ENCODE measurements around the gene TLE5. TPM values are rescaled to one million over a fixed set of nuclear protein-coding genes. Genes with fewer than 3 reads are reported as not detected.
"Not testable (repeated sequence)": the region's sequence is repeated elsewhere in the genome, so short reads cannot be mapped to it uniquely, and the experiment has no call there.

The TLE5 gene
- total RNA-seq, 4 donors from 2014 or later, result 339 to 403 (median 382) TPM

DNA sequence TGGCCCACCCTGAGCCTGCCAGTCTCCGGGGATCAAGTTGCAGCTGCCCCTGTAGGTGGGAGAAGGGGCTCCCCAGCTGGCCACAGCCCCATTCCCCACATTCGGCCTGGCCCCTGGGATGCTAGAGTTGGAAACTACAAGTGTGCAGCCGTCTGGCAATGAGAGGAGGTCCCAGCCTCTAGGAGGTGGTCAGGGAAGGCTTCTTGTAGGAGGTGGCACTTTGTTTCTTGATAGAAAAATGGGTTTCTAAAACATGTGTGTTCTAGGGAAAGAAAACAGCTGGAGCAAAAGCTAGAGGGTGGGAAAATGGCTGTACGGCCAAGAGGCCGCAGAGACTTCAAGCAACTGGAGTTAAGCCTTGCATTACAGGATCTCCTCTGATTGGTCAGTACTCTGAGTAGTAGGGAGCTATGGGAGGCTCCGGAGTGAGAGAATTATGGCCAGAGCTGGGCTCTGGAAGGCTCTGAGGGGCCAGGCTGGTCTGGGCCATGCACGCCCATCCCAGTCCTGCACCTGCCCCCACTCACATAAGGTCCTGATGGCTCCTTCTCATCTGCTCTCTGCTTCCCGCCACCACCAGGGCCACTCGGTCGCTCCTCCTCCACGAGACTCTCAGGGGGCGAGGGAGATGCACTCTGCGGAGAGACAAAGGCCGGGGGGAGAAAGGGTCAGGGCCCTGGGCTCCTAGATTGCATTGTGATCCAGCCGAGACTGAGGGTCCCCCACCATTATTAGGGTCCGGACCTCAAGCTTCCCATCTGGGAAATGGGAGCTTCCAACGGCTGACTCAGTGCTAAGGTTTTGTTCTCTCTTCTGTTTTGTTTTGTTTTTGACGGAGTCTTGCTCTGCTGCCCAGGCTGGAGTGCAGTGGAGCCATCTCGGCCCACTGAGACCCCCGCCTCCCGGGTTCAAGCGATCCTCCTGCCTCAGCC, 46.9 kb downstream of the TLE5 start:
- H3K4me3 ChIP-seq, result no peak overlapping the region
- no peaks in the 10 kb centered on the region for H3K27me3 ChIP-seq
- H3K4me1 ChIP-seq, result no peaks in the 10 kb centered on the region
- H3K36me3 ChIP-seq, result peaks cover 25% of the 10 kb centered on the region
- H3K27ac ChIP-seq, result no peak overlapping the region
- H3K9me3 ChIP-seq, result no peaks in the 10 kb centered on the region
- TF ChIP-seq EP300 (IDR thresholded peaks at IDR 0.05), result no peak
- no peak for TF ChIP-seq POLR2AphosphoS5 (IDR thresholded peaks at IDR 0.05)
- TF ChIP-seq POLR2A (IDR thresholded peaks at IDR 0.05), result no peak
- TF ChIP-seq, protein P1, sequence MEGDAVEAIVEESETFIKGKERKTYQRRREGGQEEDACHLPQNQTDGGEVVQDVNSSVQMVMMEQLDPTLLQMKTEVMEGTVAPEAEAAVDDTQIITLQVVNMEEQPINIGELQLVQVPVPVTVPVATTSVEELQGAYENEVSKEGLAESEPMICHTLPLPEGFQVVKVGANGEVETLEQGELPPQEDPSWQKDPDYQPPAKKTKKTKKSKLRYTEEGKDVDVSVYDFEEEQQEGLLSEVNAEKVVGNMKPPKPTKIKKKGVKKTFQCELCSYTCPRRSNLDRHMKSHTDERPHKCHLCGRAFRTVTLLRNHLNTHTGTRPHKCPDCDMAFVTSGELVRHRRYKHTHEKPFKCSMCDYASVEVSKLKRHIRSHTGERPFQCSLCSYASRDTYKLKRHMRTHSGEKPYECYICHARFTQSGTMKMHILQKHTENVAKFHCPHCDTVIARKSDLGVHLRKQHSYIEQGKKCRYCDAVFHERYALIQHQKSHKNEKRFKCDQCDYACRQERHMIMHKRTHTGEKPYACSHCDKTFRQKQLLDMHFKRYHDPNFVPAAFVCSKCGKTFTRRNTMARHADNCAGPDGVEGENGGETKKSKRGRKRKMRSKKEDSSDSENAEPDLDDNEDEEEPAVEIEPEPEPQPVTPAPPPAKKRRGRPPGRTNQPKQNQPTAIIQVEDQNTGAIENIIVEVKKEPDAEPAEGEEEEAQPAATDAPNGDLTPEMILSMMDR (IDR thresholded peaks at IDR 0.05), result no peak
- no peak for DNase-seq (ENCODE audit: low spot score in 2 of 2)
- 98% methylated on average over 21 of the region's 22 CpGs for WGBS

DNA sequence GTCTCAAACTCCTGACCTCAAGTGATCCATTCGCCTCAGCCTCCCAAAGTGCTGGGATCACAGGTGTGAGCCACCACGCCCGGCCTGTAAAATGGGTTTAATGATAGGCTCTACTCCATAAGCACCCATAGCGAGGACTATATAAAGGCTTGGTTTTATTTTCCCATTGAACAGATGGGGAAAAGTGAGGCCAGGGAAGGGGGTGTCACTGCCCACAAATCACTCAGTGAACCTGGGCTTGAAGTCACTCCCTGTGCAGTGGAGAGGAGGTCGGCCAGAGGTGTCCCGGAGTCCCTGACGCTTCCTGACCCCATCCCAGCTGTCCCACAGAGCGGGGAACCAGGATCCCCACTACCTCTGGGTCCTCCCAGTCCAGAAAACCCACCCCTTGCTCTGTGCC, 48.2 kb downstream of the TLE5 start:
- WGBS, result 96% methylated on average over 8 of the region's 8 CpGs
- no peak overlapping the region for H3K27ac ChIP-seq
- H3K9me3 ChIP-seq, result no peaks in the 10 kb centered on the region
- no peaks in the 10 kb centered on the region for H3K4me1 ChIP-seq
- H3K36me3 ChIP-seq, result peaks cover 29% of the 10 kb centered on the region
- DNase-seq (ENCODE audit: low spot score in 2 of 2), result no peak
- TF ChIP-seq POLR2AphosphoS5 (IDR thresholded peaks at IDR 0.05) (no peak), EP300 (IDR thresholded peaks at IDR 0.05) (no peak), POLR2A (IDR thresholded peaks at IDR 0.05) (no peak)
- TF ChIP-seq, protein P1 (IDR thresholded peaks at IDR 0.05), result no peak
- no peaks in the 10 kb centered on the region for H3K27me3 ChIP-seq
- H3K4me3 ChIP-seq, result no peak overlapping the region

DNA sequence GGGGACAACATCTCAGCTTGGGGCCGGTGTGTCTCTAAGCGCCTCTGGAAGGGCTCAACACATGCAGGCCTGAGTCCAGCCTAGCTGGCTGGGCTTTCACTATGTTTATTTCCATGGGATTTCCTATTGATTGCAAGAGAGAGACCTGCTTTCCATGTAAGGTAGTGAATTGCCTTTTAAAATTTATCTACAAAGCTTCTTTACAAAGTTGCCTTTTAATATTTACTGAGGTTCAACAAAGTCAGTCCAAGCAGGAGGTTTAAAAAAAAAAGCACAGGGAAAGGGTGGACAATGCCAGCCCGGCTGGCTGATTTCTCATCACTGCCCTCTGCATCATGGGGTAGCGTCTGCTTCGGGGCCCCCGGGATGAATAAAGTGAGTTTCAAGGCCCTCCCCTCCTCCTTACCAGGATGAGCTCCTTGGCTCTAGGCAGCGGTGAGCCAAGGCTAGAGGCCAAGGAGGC, 49.0 kb downstream of the TLE5 start:
- Histone ChIP-seq H3K4me1 (no peaks in the 10 kb centered on the region), H3K4me3 (no peak overlapping the region), H3K9me3 (no peaks in the 10 kb centered on the region), H3K27ac (no peak overlapping the region), H3K36me3 (peaks cover 34% of the 10 kb centered on the region), H3K27me3 (no peaks in the 10 kb centered on the region)
- 84% methylated on average over 7 of the region's 7 CpGs for WGBS
- DNase-seq (ENCODE audit: low spot score in 2 of 2), result no peak
- TF ChIP-seq, protein P1 (IDR thresholded peaks at IDR 0.05), result no peak
- TF ChIP-seq EP300 (IDR thresholded peaks at IDR 0.05) (no peak), POLR2A (IDR thresholded peaks at IDR 0.05) (no peak), POLR2AphosphoS5 (IDR thresholded peaks at IDR 0.05) (no peak)

DNA sequence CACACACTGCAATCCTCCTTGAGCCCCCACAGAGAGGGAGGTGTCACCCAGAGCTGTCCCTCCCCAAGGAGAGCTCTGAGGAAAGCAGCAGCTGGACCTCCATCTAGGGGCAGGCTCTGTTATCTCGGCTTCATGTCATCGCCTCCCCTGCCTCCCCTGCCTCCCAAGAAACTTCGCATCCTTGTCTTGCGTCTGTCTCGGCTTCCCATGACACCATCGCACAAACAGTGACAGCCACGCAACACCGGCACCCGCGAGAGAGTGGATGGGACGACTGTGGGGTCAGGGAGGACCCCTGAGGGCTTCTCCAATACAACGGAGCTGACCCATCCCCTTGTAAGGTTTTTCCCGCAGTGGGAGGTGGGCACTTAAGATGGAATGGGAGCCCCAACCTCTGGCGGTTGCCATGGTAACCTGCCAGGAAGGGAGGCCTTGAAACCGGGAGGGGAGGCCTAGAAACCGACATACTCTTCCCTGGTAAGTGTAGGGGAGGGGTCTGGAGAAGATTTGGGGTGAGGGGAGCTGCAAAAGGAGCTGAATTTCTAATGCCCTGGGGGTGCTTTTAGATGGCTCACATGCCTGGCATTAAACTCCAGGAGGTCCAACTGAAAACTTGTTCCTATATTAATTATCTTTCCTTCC, 49.6 kb downstream of the TLE5 start:
- TF ChIP-seq EP300 (IDR thresholded peaks at IDR 0.05), result no peak
- TF ChIP-seq, protein P1 (IDR thresholded peaks at IDR 0.05), result no peak
- no peak for TF ChIP-seq POLR2AphosphoS5 (IDR thresholded peaks at IDR 0.05)
- no peak for TF ChIP-seq POLR2A (IDR thresholded peaks at IDR 0.05)
- Histone ChIP-seq H3K27me3 (no peaks in the 10 kb centered on the region), H3K36me3 (peaks cover 39% of the 10 kb centered on the region), H3K9me3 (no peaks in the 10 kb centered on the region), H3K4me1 (no peaks in the 10 kb centered on the region), H3K27ac (no peak overlapping the region), H3K4me3 (no peak overlapping the region)
- DNase-seq (ENCODE audit: low spot score in 2 of 2), result no peak
- 85% methylated on average over 14 of the region's 16 CpGs for WGBS

DNA sequence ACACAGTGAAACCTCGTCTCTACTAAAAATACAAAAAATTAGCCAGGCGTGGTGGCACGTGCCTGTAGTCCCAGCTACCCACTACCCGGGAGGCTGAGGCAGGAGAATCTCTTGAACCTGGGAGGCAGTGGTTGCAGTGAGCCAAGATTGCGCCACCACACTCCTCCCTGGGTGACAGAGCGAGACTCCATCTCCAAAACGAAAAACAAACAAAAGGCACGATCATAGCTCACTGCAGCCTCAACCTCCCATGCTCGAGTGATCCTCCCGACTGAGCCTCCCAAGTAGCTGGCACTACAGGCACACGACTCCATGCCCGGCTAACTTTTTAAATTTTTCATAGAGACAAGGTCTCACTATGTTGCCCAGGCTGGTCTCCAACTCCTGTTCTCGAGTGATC, 50.2 kb downstream of the TLE5 start:
- not testable (repeated sequence) for H3K27me3 ChIP-seq; DNase-seq (ENCODE audit: low spot score in 2 of 2); H3K27ac ChIP-seq; H3K4me1 ChIP-seq; H3K4me3 ChIP-seq; H3K9me3 ChIP-seq
- WGBS, result 80% methylated on average over 13 of the region's 13 CpGs
- H3K36me3 ChIP-seq, result peaks cover 44% of the 10 kb centered on the region

All from suprapubic skin (tissue), 4 donors.